GM19438 (cell line): ENCODE measurements around the gene WNT16.
"Not testable (repeated sequence)": the region's sequence is repeated elsewhere in the genome, so short reads cannot be mapped to it uniquely, and the experiment has no call there.

Experiments used
- ATAC-seq: cut with Tn5 transposase; IDR thresholded peaks from one replicate; pipeline ENCODE4 v1.9.1; 2021; ENCODE audit warnings: low read depth; ENCODE audit not compliant: unreplicated experiment

The WNT16 gene

DNA sequence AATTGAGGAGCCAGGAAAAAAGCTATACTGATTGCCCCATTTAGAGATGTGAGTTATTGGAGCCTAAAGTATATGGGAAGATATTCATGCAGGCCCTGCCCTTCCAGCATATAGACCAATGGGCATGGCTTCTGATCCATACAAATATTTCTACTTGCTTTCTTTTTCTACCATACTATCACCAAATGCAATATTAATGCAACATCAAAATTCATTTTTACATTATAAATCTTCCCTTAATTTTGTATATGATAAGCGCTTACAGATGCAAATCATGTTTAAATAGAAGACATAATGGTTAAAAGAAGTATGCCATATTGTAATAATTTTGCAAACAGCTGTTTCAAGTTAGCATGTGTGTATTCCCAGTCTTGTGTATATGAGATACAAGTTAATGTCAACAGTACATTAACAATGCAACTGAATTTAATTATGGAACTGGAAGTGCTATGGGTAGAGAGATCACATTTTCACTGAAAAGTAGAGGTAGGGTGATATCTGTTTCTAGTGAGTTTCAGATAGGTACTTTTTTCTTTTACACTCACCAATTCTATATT lies 24.6 kb upstream of the WNT16 start:
- ATAC-seq: no peak

DNA sequence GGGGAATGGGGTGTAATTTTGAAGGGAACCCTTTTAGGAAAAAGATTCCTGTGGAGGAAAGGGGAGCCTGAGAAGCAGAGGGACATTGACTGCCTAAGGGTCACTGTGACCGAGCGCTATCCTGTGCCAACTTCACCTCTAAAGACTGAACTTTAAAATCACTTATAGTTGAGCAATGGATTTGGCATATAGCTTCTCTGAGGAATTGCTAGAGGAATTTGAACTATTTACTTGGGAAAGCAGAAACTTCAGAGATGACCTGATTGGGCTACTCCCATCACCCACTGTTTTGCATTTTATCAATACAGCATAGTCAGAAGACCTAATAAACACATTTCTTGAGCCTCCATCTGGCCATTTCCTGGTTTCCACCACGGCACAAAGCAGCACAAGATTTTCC lies 23.7 kb upstream of the WNT16 start:
- no peak for ATAC-seq

DNA sequence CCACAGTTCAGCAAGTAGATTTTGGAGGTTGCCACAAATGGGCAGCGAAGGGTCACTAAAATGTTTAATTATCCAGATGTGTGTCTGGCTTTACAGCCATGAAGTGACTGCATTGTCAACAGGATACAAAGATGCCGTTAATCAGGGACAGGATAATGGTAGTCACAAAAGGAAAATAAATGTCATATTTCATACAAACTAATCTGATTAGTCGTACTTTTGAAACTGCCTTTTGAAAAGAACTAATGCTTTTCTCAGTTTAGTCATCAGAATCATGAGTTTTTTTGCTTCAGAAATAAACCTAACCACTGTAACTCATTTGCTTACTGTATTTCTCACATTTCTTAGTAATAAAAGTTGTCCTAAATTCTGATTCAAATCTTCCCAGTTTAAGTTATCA lies 22.2 kb upstream of the WNT16 start:
- ATAC-seq: no peak

DNA sequence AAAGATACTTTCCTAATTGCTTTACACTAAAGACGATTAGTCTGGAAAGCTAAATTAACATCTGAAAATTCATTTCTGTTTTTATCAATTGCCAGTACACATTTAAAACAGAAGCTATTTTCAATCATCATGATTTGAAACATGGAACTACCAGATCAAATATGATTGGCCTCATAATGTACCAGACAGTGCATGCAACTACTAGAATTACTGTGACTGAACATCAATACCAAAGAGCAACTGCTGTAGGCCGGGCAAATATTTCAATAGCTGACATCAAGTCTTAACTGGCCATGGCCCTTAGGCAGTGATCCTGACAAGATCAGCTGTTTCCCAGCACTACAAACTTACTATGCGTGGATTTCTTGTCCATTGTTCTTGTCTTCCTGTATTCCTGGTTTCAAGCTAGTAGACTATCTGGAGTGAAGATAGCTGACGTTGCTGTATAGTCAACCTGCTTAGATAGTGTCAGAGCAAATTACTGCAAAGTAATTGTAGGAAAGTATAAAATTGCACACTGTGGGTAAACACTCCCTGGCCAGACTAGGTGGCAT lies 21.7 kb upstream of the WNT16 start:
- no peak for ATAC-seq

DNA sequence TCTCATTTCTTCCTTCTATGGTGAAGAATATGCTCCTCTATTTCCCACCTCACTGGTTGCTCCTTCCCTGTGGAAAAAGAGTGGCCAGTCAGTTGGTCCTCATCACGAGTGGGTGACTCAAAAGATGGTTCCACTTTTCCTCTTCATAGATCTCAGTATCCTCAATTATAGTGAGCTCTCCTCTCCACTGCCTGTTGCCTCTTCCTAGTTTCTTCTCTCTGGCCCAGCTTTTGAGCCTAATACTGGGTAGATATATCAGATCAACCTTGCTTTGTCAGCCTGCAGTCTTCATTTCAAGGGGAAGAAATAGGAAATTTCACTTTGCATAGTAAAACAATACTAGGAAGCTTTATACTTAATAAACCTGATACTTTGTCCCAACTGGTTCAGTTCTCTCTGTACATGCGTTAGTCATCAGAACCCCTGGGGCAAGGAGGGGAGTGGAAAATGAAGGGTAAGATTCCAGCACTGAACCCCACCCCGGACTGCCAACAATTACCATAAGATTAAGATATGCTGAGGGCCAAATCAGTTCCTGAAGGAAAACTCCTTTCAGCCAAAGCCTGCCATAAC lies 15.5 kb upstream of the WNT16 start:
- no peak for ATAC-seq

DNA sequence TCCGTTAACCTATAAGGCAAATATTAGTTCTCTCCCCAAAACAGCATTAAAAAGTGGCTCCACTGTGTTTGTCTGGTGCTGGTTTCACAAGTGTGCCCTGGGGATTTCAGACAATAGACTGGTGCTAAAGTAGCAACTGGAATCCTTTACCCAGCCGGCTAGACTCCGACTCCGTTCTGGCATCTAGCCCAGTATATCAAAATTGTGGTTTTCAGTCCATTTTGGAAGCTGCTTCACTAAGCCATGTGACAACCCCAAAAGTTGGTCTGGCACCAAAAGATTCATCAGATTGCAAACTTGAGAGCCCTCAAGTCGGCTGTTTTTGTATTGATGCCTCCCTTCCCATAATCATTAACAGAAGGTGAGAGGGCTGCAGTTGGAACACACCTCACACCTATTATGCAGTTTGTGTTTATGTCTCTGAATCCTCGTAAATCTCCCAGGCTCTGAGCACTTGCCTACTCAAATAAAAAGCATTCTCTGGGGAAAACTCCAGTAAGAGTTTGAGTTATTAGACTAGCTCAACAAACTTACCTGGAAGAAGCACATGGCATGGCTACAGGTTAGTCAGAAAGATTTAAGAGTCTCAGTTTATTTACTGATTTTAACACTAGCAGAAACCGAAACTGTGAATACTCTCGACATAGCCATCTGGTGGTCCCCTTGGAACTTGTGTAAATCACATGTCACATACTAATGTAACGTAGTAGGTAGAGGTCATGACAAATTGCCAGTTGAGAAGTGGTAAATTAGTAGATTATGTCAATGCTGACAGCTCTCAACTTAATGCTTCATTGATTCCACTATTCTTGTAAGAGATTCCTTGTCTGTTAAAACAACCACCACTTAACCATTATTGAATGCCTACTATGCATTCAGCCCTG lies 14.8 kb upstream of the WNT16 start:
- ATAC-seq: peak; percentile 87

DNA sequence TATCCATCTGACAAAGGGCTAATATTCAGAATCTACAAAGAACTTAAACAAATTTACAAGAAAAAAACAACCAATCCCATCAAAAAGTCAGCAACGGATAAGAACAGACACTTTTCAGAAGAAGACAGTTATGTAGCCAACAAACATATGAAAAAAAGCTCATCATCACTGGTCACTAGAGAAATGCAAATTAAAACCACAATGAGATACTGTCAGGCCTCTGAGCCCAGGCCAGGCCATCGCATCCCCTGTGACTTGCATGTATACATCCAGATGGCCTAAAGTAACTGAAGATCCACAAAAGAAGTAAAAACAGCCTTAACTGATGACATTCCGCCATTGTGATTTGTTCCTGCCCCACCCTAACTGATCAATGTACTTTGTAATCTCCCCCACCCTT lies 13.6 kb upstream of the WNT16 start:
- ATAC-seq: not testable (repeated sequence)

DNA sequence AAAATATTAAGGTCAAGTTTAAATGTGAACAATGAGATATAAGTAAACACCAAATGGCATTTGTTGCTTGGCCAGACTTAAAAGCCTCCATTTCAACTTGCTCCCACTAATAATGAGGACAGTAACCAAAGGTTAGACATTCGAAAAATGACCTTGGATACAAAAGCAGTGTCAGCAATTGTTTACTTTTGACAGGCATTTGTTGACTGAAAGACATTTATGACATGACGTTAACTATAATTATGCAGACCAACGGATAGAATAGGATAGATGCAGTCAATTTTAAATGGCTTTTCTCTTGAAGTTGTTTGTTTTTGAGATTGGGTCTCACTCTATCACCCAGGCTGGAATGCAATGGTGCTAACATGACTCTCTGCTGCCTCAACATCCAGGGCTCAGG lies 6.3 kb upstream of the WNT16 start:
- no peak for ATAC-seq

DNA sequence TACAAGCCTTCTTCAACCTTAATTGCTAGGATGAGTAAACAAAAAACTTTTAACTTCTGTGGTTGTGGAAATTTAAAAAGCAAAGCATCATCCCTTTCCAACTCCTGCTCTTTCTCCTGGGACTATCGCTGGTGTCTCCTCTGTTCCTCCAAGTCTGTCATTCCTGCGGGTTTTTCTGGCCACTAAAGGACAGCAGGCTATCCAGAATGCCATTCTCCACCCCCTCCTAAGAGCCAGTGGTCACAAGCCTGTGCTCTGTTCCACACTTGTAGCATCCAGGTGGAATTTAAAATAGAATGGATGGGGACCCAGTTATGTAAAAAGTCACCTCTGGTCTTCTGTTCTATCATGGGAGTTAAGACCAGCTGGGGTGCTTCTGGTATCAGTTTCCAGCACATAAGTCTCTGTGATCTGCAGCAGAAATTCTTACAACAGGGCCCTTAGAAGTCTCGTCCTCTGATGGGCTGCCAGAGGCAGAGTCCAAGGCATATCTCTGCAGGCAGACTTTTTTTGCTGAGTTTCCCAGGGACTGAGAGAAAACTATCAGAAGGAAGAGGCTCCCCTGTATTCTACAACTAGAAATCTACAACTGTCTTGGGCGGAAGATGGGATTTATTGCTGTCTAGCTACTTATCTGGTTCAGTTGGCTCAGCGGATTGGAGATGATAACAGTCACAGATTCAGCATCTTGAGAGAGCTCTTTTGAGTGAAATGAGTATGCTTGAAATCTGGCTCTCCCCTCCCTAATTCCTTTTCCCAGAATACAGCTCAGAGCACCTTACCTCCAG lies 5.1 kb upstream of the WNT16 start:
- no peak for ATAC-seq

DNA sequence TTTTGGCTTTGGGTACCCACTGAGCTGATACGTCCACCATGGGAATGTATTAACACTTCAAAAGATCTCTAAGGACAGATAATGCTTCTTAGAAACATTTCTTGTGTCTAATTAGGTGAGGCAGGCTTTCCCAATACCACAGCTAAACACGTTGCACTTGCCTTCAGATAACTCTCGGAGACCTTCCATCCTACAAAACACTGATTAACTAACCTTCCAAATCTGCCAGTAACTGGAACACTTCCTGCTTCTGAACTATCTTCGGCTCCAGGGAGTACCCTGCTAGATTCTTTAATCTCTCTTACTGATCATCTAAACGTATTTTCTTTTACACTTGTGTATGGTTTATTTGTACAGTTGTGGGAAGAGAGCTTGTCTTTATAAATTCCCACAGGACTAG lies 1.1 kb upstream of the WNT16 start:
- no peak for ATAC-seq

DNA sequence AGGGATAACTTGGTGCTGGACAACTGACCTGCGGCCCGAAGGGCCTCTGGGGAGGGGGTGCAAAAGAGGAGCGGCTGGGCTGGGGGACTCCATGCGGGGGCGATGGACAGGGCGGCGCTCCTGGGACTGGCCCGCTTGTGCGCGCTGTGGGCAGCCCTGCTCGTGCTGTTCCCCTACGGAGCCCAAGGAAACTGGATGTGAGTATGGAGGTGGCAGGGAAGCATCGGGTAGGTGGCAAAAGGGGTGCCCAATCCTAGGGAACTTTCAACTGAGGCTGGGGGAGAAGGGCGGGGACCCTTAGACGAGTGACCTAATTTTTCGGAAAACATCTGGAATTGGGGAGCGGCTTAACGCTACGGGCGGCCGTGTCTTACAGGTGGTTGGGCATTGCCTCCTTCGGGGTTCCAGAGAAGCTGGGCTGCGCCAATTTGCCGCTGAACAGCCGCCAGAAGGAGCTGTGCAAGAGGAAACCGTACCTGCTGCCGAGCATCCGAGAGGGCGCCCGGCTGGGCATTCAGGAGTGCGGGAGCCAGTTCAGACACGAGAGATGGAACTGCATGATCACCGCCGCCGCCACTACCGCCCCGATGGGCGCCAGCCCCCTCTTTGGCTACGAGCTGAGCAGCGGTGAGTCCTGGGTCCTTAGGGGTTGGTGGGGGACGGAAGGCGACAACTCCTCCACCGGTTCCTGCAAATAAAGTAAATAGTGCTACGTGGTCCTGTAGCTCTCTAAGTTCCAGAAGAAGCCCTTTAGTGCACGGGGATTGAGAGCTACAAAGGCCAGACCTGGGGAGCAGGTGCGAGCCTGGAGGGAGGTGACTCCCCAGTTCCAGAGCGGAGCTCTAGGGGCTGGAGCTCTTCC lies 622 bp downstream of the WNT16 start:
- peak; percentile 55 for ATAC-seq

DNA sequence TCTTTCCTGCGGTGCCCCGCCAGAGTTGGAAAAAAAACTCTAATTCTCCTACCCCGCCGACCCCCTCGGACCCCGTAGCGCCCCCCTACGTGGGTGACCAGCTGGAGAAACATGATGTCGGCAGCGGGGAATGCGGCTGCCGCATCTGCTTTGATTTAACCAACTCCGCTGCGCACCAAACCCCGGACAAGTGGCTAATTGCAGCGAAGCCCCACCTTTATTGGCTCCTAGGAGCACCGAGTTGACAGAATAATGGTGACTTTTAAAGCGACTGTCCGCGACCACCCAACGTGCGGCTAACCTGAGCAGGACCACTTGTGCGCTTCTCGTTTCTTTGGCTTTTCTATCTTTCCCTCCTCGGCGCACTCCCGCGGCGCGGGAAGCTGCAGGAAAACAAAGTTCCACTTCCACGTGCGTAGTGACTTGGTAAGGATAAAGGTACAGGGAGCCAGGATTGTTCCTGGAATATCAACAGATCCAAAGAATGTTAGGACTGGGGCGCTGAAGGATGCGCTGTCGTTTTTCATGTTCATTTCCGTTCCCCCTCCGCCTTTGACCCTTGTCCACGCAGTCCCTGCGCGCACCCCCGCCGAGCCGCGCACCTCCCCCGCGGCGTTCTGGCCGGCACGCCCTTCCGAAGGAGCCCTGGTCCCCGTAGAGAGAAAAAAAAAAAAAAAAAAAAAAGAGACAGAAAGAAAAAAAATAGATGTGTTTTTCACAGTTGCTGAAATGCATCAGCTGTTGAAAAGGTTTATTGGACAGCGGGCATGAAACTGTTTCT lies 1.4 kb downstream of the WNT16 start:
- peak; percentile 33 for ATAC-seq

DNA sequence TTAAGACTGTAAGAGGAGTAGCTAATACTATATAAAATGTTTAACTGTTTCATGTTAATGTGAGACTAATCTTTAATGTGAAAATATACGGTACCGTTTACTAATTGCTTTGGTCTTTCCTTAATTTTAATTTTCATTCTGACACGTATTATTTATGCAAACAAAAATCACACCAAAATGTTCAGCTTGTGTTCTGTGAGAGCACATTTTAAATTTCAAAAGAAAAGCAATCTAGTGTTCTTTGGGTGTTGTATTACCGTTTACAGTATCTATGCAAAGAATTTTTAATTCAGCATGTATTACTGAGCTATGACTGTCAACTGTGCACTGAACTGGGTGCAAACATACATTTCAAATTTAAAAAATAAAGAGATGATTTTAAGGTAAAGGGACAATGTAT lies 2.2 kb downstream of the WNT16 start:
- ATAC-seq: no peak

DNA sequence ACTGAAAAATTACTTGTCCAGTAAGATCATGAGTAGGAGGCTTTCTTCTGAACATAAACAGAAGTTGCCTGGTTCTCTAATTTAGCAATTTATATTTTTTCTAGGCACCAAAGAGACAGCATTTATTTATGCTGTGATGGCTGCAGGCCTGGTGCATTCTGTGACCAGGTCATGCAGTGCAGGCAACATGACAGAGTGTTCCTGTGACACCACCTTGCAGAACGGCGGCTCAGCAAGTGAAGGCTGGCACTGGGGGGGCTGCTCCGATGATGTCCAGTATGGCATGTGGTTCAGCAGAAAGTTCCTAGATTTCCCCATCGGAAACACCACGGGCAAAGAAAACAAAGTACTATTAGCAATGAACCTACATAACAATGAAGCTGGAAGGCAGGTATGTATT lies 2.8 kb downstream of the WNT16 start:
- ATAC-seq: no peak

DNA sequence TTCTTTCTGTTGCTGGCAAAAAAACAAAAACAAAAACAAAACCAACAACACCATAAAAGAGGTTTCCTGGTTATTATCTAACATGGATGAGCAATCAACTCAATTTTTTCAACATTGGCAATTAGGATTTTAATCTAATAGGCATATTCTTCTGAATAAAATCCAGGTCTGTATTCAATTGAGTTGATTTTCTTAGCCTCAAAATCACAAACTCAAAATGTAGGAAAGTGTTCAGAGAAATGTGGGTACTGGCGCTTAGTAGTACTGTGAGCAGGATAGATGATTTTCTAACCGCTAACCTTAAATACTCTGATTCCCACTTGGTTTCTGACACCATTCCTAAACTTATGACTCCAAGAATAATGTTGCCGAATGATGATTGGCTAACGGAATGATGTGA lies 5.6 kb downstream of the WNT16 start:
- no peak for ATAC-seq

DNA sequence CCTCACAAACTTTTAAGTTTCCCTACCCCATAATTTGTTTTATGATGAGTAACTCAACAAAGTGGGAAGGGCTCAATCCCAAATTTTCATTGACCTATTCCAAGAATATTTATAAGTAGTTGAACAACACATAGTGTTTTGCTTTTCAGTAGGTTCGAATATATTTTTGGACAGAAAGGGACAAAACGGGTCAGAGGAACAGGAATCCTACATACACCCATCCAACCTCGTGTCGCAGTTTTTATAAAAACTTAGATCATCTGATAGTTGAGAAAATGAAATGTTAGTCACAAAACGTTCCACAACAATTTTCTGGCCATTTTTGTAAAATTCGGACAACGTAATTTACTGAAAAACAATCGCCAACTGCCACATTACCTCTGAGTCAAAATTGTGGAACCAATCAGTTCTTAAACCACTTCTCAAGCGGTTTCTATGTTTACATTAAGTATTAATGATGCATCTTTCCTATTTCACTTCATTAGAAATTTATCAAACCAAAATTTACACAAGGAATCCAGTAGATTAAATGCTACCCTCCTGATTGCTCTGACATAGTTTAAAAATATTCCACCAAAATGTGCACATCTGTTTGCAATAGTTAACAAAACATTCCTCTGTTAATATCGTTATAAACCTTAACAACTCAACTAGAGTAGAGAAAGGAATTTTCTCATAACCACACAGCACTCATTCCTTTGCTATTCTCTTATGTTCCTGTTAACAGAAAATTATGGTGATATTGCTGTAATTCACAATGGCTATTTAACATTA lies 6.3 kb downstream of the WNT16 start:
- no peak for ATAC-seq

DNA sequence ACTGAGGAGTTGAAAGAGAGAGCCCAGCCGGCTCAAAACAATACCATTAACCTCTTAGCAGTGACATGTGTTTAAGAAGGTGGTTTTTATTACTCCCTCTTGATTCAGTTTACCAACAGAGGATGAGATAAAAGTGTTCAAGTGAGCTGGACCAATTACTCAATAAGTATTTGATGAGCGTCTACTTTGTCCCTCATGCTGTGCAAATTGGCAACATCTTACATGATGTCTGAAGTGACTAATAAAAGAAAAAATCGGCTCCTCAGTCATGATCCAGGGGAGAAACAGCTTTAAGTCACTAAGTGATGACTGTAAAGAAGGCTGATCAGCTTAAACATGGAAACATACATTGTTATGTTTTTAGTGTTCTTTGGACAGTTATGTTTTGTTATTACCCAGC lies 7.8 kb downstream of the WNT16 start:
- ATAC-seq: no peak

DNA sequence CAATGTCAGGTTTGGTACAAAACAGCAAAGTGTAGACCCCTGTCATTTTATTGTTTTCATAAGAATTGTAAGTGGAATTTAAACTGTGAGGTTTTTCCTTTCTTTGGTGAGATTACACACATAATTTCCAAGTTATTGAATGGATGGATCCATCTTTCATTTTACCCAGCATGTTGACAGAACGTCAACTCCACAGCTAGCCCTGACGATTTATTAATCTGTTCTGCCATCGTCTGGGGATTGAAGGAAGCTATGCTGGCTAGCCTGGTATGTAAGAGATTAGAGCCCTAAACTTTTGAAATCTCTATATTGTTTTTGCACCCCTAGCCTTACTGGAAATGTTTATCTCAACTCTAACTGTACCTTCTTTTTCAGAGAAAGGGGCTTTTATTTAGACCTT lies 8.6 kb downstream of the WNT16 start:
- peak; percentile 66 for ATAC-seq

DNA sequence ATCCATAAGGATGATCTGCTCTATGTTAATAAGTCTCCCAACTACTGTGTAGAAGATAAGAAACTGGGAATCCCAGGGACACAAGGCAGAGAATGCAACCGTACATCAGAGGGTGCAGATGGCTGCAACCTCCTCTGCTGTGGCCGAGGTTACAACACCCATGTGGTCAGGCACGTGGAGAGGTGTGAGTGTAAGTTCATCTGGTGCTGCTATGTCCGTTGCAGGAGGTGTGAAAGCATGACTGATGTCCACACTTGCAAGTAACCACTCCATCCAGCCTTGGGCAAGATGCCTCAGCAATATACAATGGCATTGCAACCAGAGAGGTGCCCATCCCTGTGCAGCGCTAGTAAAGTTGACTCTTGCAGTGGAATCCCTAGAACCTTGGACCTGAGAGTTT lies 10.3 kb downstream of the WNT16 start:
- ATAC-seq: no peak
